Fibroblast of villous mesenchyme (primary cell): Measurements from ENCODE around the gene NUDCD2. TPM values are rescaled to one million over a fixed set of nuclear protein-coding genes. Genes with fewer than 3 reads are reported as not detected.

Experiments used
- DNase-seq: peaks from one replicate; pipeline ENCODE4 v3.0.0-alpha.2; 2010; ENCODE audit warnings: low read depth
- H3K4me3 ChIP-seq: 2 replicates; pipeline ENCODE4 v1.5.1; 2011; ENCODE audit warnings: low read depth, mild to moderate bottlenecking, low read length
- CTCF ChIP-seq: IDR thresholded peaks from 2 replicates; pipeline ENCODE4 v1.5.1; 2012; ENCODE audit warnings: low read depth, mild to moderate bottlenecking, low read length; ENCODE audit not compliant: insufficient read depth
- total RNA-seq: library from RNA; depleted of rRNA; stranded (reverse); fragments of >200 nt; gene quantifications from 2 replicates; pipeline ENCODE4 v1.2.3, GENCODE V29; 2012

NUDCD2 gene
- total RNA-seq, 1 donor = 7.8 TPM

- DNase-seq = no peak
- H3K4me3 ChIP-seq = peak overlapping the region; percentile 96
- no peak for TF ChIP-seq CTCF
Measured at GRCh38 chr5:163505049-163505367, 45.1 kb upstream of the NUDCD2 start.

- DNase-seq = peak; percentile 86
- H3K4me3 ChIP-seq = peak overlapping the region; percentile 96
- TF ChIP-seq CTCF = no peak
Measured at GRCh38 chr5:163504079-163504931, 44.4 kb upstream of the NUDCD2 start.

- peak overlapping the region; percentile 96 for H3K4me3 ChIP-seq
- TF ChIP-seq CTCF = no peak
- DNase-seq = peak; percentile 87
Measured at GRCh38 chr5:163503106-163504078, 43.5 kb upstream of the NUDCD2 start.

- DNase-seq = peak; percentile 33
- no peak for TF ChIP-seq CTCF
- peak overlapping the region; percentile 96 for H3K4me3 ChIP-seq
Measured at GRCh38 chr5:163502521-163502920, 42.6 kb upstream of the NUDCD2 start.

- TF ChIP-seq CTCF = no peak
- no peak overlapping the region for H3K4me3 ChIP-seq
- peak; percentile 82 for DNase-seq
Measured at GRCh38 chr5:163498886-163499285, 39.0 kb upstream of the NUDCD2 start.

- H3K4me3 ChIP-seq = no peak overlapping the region
- TF ChIP-seq CTCF = no peak
- no peak for DNase-seq
Measured at GRCh38 chr5:163497315-163497714, 37.4 kb upstream of the NUDCD2 start.
